Measurements from ENCODE around the gene MDC1. TPM values are rescaled to one million over a fixed set of nuclear protein-coding genes. Genes with fewer than 3 reads are reported as not detected.

Gene MDC1
- total and polyA plus RNA-seq, 2 of the 13 experiments (the other 11 are each of a cell fraction or from before 2014, with no cell fraction given), result 8.4 to 14.0 TPM

DNA sequence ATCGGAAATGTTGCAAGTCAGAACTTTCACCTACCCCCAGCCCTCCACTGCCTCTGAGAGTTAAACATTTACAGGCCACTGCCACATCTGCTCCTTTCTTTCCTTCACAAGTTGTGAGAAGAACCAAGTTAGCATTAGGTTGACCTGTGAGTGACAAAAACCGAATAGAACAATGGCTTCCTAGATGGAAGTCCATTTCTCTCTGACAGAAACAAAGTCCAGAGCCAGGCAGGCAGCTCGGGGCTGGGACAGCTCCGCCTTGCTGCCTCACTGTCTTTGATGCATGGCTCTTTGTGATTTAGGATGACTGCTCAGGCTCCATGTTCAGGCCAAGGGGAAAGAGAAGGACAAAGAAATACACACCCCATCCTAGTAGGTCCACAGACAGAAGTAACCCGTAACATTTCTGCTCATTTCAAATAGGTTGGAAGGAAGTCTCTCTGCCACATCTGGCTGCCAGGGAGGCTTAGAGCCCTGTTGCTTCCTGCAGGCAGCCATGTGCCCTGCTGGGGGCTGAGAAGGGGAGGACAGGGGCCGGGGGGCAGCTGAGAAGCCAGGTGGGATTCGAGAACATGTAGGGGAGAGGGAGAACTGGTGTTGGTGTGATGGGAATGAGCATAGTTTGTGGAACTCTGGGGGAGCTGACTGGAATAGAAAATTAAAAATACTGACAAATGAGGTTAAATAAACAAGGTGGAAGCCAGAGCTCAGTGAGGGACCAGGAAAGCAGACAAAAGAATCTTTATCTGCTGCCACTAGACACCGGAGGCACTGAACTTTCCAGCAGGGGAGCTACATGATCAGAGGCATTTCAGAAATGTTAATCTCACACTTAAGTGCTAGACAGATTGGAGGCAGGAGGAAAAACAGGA is 46.8 kb upstream of the MDC1 start (continued):
- TF ChIP-seq ZBTB38 (CRISPR knock-in tag; IDR thresholded peaks at IDR 0.05), result peak; percentile 41; the same call in 1 of the 2 replicates
- TF ChIP-seq ZNF768 (CRISPR knock-in tag; IDR thresholded peaks at IDR 0.05), result peak; percentile 57; the same call in 1 of the 2 replicates
- 0 out of 2 replicates have a peak, but pooled peaks have one; percentile 75 for TF ChIP-seq GLI4 (CRISPR knock-in tag; IDR thresholded peaks at IDR 0.05; ENCODE audit: borderline replicate concordance)
- TF ChIP-seq, protein P1, sequence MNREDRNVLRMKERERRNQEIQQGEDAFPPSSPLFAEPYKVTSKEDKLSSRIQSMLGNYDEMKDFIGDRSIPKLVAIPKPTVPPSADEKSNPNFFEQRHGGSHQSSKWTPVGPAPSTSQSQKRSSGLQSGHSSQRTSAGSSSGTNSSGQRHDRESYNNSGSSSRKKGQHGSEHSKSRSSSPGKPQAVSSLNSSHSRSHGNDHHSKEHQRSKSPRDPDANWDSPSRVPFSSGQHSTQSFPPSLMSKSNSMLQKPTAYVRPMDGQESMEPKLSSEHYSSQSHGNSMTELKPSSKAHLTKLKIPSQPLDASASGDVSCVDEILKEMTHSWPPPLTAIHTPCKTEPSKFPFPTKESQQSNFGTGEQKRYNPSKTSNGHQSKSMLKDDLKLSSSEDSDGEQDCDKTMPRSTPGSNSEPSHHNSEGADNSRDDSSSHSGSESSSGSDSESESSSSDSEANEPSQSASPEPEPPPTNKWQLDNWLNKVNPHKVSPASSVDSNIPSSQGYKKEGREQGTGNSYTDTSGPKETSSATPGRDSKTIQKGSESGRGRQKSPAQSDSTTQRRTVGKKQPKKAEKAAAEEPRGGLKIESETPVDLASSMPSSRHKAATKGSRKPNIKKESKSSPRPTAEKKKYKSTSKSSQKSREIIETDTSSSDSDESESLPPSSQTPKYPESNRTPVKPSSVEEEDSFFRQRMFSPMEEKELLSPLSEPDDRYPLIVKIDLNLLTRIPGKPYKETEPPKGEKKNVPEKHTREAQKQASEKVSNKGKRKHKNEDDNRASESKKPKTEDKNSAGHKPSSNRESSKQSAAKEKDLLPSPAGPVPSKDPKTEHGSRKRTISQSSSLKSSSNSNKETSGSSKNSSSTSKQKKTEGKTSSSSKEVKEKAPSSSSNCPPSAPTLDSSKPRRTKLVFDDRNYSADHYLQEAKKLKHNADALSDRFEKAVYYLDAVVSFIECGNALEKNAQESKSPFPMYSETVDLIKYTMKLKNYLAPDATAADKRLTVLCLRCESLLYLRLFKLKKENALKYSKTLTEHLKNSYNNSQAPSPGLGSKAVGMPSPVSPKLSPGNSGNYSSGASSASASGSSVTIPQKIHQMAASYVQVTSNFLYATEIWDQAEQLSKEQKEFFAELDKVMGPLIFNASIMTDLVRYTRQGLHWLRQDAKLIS (CRISPR knock-in tag; IDR thresholded peaks at IDR 0.05), result peak; percentile 54; the same call in 1 of the 2 replicates
- no peak for TF ChIP-seq RFX5 (IDR thresholded peaks at IDR 0.05; ENCODE audit: low read depth, low read length)
- TF ChIP-seq HDAC1 (CRISPR knock-in tag; IDR thresholded peaks at IDR 0.05), result peak; percentile 82
- no peak for TF ChIP-seq HNRNPH1 (optimal IDR thresholded peaks at IDR 0.05; ENCODE audit: low read depth, low read length)
- 0 out of 2 replicates have a peak, but pooled peaks have one; percentile 71 for TF ChIP-seq ZNF430 (CRISPR knock-in tag; IDR thresholded peaks at IDR 0.05)
- TF ChIP-seq FOXM1 (CRISPR knock-in tag; IDR thresholded peaks at IDR 0.05), result no peak
- peak; percentile 55; the same call in 1 of the 2 replicates for TF ChIP-seq ZNF547 (CRISPR knock-in tag; IDR thresholded peaks at IDR 0.05)
- TF ChIP-seq ZNF572 (CRISPR knock-in tag; IDR thresholded peaks at IDR 0.05), result peak; percentile 79
- TF ChIP-seq SAP130 (CRISPR knock-in tag; IDR thresholded peaks at IDR 0.05; ENCODE audit: low read depth), result peak; percentile 83
- TF ChIP-seq CBX2 (IDR thresholded peaks at IDR 0.05; ENCODE audit: low read depth, low read length), result no peak
- TF ChIP-seq CBX2 (CRISPR knock-in tag; IDR thresholded peaks at IDR 0.05; ENCODE audit: low read depth), result no peak
- no peak for TF ChIP-seq NFE2L2 (IDR thresholded peaks at IDR 0.05; ENCODE audit: low read length)
- TF ChIP-seq POLR2G (IDR thresholded peaks at IDR 0.05; ENCODE audit: low read depth, low read length), result peak; percentile 89
- peak; percentile 72 for TF ChIP-seq ZNF614 (CRISPR knock-in tag; IDR thresholded peaks at IDR 0.05; ENCODE audit: borderline replicate concordance)
- no peak for TF ChIP-seq SMARCE1 (IDR thresholded peaks at IDR 0.05; ENCODE audit: borderline replicate concordance)
- no peak for TF ChIP-seq MATR3 (CRISPR knock-in tag; IDR thresholded peaks at IDR 0.05)
- TF ChIP-seq CCDC6 (CRISPR knock-in tag; IDR thresholded peaks at IDR 0.05), result 0 out of 2 replicates have a peak, but pooled peaks have one; percentile 41
- TF ChIP-seq, protein P2, sequence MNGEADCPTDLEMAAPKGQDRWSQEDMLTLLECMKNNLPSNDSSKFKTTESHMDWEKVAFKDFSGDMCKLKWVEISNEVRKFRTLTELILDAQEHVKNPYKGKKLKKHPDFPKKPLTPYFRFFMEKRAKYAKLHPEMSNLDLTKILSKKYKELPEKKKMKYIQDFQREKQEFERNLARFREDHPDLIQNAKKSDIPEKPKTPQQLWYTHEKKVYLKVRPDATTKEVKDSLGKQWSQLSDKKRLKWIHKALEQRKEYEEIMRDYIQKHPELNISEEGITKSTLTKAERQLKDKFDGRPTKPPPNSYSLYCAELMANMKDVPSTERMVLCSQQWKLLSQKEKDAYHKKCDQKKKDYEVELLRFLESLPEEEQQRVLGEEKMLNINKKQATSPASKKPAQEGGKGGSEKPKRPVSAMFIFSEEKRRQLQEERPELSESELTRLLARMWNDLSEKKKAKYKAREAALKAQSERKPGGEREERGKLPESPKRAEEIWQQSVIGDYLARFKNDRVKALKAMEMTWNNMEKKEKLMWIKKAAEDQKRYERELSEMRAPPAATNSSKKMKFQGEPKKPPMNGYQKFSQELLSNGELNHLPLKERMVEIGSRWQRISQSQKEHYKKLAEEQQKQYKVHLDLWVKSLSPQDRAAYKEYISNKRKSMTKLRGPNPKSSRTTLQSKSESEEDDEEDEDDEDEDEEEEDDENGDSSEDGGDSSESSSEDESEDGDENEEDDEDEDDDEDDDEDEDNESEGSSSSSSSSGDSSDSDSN (CRISPR knock-in tag; IDR thresholded peaks at IDR 0.05), result peak; percentile 76; the same call in 1 of the 2 replicates
- TF ChIP-seq ZNF383 (CRISPR knock-in tag; IDR thresholded peaks at IDR 0.05; ENCODE audit: borderline replicate concordance), result no peak
- TF ChIP-seq, protein P3, sequence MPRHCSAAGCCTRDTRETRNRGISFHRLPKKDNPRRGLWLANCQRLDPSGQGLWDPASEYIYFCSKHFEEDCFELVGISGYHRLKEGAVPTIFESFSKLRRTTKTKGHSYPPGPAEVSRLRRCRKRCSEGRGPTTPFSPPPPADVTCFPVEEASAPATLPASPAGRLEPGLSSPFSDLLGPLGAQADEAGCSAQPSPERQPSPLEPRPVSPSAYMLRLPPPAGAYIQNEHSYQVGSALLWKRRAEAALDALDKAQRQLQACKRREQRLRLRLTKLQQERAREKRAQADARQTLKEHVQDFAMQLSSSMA (CRISPR knock-in tag; IDR thresholded peaks at IDR 0.05), result peak; percentile 29; the same call in 1 of the 2 replicates
- no peak for TF ChIP-seq ZNF143 (CRISPR knock-in tag; IDR thresholded peaks at IDR 0.05)
- no peak for TF ChIP-seq ZNF552 (CRISPR knock-in tag; IDR thresholded peaks at IDR 0.05; ENCODE audit: borderline replicate concordance)

All from HepG2 (cell line).